Kidney epithelial cell (primary cell): ENCODE results near the gene TUBGCP3. TPM values are rescaled to one million over a fixed set of nuclear protein-coding genes. Genes with fewer than 3 reads are reported as not detected.
"Not testable (repeated sequence)": the region's sequence is repeated elsewhere in the genome, so short reads cannot be mapped to it uniquely, and the experiment has no call there.

Source experiments
- DNase-seq: peaks from one replicate; pipeline ENCODE4 v3.0.0-alpha.2; 2010; ENCODE audit warnings: low read depth
- H3K27me3 ChIP-seq: 2 replicates; pipeline ENCODE4 v1.6.0; 2011; ENCODE audit warnings: low read length; ENCODE audit not compliant: control insufficient read depth, insufficient read depth
- H3K36me3 ChIP-seq: 2 replicates; pipeline ENCODE4 v1.5.1; 2011; ENCODE audit warnings: low read length; ENCODE audit not compliant: control insufficient read depth, insufficient read depth
- H3K4me3 ChIP-seq: 2 replicates; pipeline ENCODE4 v1.5.1; 2011; ENCODE audit warnings: low read depth, mild to moderate bottlenecking, control low read depth, low read length
- CTCF ChIP-seq: IDR thresholded peaks from 2 replicates; pipeline ENCODE4 v1.5.1; 2011; ENCODE audit warnings: mild to moderate bottlenecking, moderate library complexity, low read length, control low read depth, inconsistent platforms; ENCODE audit not compliant: insufficient read depth, poor library complexity, severe bottlenecking
- total RNA-seq: library from RNA; depleted of rRNA; stranded (reverse); fragments of >200 nt; gene quantifications from 2 replicates; pipeline ENCODE4 v1.2.3, GENCODE V29; 2015

TUBGCP3 gene
- total RNA-seq, 1 donor from 2014 or later: 18.0 TPM

GRCh38 chr13:112486386-112487126, 101.4 kb downstream of the TUBGCP3 start:
- Histone ChIP-seq H3K27me3 (no peaks in the 10 kb centered on the region), H3K36me3 (no peaks in the 10 kb centered on the region), H3K4me3 (no peak overlapping the region)
- no peak for TF ChIP-seq CTCF
- no peak for DNase-seq

- H3K27me3 ChIP-seq: not testable (repeated sequence)
Measured at GRCh38 chr13:112485814-112486213, 102.1 kb downstream of the TUBGCP3 start.

GRCh38 chr13:112483299-112483698, 104.7 kb downstream of the TUBGCP3 start:
- no peak for TF ChIP-seq CTCF
- Histone ChIP-seq H3K36me3 (no peaks in the 10 kb centered on the region), H3K27me3 (no peaks in the 10 kb centered on the region), H3K4me3 (no peak overlapping the region)
- no peak for DNase-seq

More at GRCh38 chr13:112485814-112486213, 102.1 kb downstream of the TUBGCP3 start:
- not testable (repeated sequence) for DNase-seq, H3K4me3 ChIP-seq, H3K36me3 ChIP-seq

- TF ChIP-seq CTCF: no peak
- Histone ChIP-seq H3K27me3 (no peaks in the 10 kb centered on the region), H3K36me3 (no peaks in the 10 kb centered on the region), H3K4me3 (no peak overlapping the region)
- DNase-seq: no peak
Measured at GRCh38 chr13:112481458-112481857, 106.5 kb downstream of the TUBGCP3 start.

GRCh38 chr13:112479389-112479788, 108.6 kb downstream of the TUBGCP3 start:
- no peak for DNase-seq
- H3K36me3 ChIP-seq: no peaks in the 10 kb centered on the region
- H3K4me3 ChIP-seq: no peak overlapping the region
- no peaks in the 10 kb centered on the region for H3K27me3 ChIP-seq
- TF ChIP-seq CTCF: no peak

- H3K27me3 ChIP-seq: no peaks in the 10 kb centered on the region
- no peak for DNase-seq
- H3K4me3 ChIP-seq: no peak overlapping the region
- TF ChIP-seq CTCF: no peak
- no peaks in the 10 kb centered on the region for H3K36me3 ChIP-seq
Measured at GRCh38 chr13:112477070-112477619, 110.8 kb downstream of the TUBGCP3 start.
